ENCODE data around the gene SYT5. TPM values are rescaled to one million over a fixed set of nuclear protein-coding genes. Genes with fewer than 3 reads are reported as not detected.
A peak's percentile ranks its signal among the peaks of the same experiment; 100 is the strongest.
"Not testable (repeated sequence)": the region's sequence is repeated elsewhere in the genome, so short reads cannot be mapped to it uniquely, and the experiment has no call there.

The SYT5 gene
- total RNA-seq, 2 experiments from 2014 or later = 0.84 TPM; not detected in 1

DNA sequence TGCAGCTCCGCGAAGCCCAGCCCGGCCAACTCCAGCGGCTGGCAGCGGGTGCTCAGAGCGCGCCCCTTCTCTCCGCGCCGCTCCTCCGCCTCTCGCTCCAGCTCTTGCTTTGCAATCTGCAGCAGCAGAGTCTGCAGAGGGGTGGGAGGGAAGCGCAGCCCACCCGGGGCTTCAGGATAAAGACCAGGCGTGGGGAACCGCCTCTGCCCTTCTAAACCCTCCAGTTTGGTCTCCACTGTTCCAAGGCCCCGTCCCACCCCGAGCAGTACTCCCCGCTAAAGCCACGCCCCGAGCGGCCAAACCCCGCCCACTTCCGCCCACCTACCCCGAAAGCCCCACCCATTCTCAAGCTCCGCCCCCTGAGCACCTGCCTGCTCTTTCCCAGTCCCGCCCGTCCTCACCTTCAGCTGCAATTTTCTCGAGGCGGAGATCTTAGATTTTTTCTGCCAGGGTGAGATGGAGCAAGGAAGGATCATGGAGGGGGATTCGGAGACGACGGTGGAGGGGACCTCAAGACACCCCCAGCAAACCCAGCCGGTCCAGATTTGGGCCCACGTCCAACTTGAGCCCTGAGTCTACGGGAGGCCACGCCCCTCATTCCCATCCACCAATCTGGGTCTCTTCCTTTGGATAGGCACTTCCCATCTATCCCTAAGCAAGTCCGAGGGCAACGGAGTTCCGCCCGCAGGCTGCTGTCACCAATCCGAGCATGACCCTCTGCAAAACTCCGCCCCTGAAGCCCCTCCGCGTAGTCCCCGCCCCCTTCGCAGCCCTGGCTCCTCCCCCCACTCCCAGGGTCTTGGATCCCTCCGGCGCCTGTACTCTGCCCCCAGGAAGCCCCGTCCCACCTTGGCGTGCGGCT is 23.7 kb downstream of the SYT5 start:
- TF ChIP-seq, protein P1, sequence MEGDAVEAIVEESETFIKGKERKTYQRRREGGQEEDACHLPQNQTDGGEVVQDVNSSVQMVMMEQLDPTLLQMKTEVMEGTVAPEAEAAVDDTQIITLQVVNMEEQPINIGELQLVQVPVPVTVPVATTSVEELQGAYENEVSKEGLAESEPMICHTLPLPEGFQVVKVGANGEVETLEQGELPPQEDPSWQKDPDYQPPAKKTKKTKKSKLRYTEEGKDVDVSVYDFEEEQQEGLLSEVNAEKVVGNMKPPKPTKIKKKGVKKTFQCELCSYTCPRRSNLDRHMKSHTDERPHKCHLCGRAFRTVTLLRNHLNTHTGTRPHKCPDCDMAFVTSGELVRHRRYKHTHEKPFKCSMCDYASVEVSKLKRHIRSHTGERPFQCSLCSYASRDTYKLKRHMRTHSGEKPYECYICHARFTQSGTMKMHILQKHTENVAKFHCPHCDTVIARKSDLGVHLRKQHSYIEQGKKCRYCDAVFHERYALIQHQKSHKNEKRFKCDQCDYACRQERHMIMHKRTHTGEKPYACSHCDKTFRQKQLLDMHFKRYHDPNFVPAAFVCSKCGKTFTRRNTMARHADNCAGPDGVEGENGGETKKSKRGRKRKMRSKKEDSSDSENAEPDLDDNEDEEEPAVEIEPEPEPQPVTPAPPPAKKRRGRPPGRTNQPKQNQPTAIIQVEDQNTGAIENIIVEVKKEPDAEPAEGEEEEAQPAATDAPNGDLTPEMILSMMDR (conservative IDR thresholded peaks at IDR 0.05; ENCODE audit: low read length) = no peak
- TF ChIP-seq EZH2phosphoT487 (IDR thresholded peaks at IDR 0.05; ENCODE audit: borderline replicate concordance, low read depth, low read length) = no peak
- ChIA-PET POLR2A (interaction anchor here (0.7 kb wide), 1 partner anchor 10 kb away, joined by 4 read pairs; the partner anchor contains the start of gene DNAAF3), CTCF (ENCODE audit: unreplicated experiment) (no interaction called here)
- Histone ChIP-seq H3K4me2 (ENCODE audit: low read length) (no peak overlapping the region), H3K4me3 (ENCODE audit: low read depth, low read length, poor library complexity, severe bottlenecking) (no peak overlapping the region), H3K27ac (ENCODE audit: low read depth, low read length, poor library complexity, severe bottlenecking) (no peak overlapping the region), H3K9me3 (ENCODE audit: low read length) (peaks cover 4% of the 10 kb centered on the region), H3K4me1 (ENCODE audit: insufficient read depth, low read length, poor library complexity, severe bottlenecking) (peaks cover 34% of the 10 kb centered on the region), H3K9me2 (ENCODE audit: insufficient read depth, low read length) (no peaks in the 10 kb centered on the region), H3K36me3 (ENCODE audit: insufficient read depth, low read length) (0 out of 2 replicates have a peak, but pooled peaks cover 3% of the 10 kb centered on the region), H2AFZ (ENCODE audit: low read length) (no peak overlapping the region), H3K79me2 (ENCODE audit: insufficient read depth, low read depth, low read length) (no peaks in the 10 kb centered on the region), H4K20me1 (ENCODE audit: insufficient read depth, low read length) (no peaks in the 10 kb centered on the region)
- BruUV-seq (replicated peaks) = no TSS peak
- intact Hi-C loops (cut with micrococcal nuclease; ENCODE audit: unreplicated experiment) = no loop called here
- peak; percentile 60 for DNase-seq (ENCODE audit: low spot score)

DNA sequence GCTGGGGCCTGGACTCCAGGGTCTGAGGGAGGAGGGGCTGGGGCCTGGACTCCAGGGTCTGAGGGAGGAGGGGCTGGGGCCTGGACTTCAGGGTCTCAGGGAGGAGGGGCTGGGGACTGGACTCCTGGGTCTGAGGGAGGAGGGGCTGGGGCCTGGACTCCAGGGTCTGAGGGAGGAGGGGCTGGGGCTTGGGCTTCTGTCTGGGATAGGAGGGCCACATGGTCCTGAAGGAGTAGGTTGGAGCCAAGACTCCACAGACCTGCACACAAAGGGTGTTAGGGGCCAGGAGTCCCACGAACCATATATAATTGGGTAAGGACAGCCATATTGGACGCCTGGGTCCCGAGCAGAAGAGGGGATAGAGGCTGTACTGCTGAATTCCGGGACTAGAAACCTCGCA is 24.3 kb downstream of the SYT5 start:
- BruUV-seq (replicated peaks); H3K36me3 ChIP-seq (ENCODE audit: insufficient read depth, low read length); H2AFZ ChIP-seq (ENCODE audit: low read length); H3K4me2 ChIP-seq (ENCODE audit: low read length); H3K27ac ChIP-seq (ENCODE audit: low read depth, low read length, poor library complexity, severe bottlenecking); H3K4me3 ChIP-seq (ENCODE audit: low read depth, low read length, poor library complexity, severe bottlenecking); DNase-seq (ENCODE audit: low spot score); H3K9me2 ChIP-seq (ENCODE audit: insufficient read depth, low read length); CTCF ChIA-PET (ENCODE audit: unreplicated experiment); H3K9me3 ChIP-seq (ENCODE audit: low read length); intact Hi-C loops (cut with micrococcal nuclease; ENCODE audit: unreplicated experiment); POLR2A ChIA-PET; H4K20me1 ChIP-seq (ENCODE audit: insufficient read depth, low read length); H3K79me2 ChIP-seq (ENCODE audit: insufficient read depth, low read depth, low read length): not testable (repeated sequence)
- peaks cover 36% of the 10 kb centered on the region for H3K4me1 ChIP-seq (ENCODE audit: insufficient read depth, low read length, poor library complexity, severe bottlenecking)

DNA sequence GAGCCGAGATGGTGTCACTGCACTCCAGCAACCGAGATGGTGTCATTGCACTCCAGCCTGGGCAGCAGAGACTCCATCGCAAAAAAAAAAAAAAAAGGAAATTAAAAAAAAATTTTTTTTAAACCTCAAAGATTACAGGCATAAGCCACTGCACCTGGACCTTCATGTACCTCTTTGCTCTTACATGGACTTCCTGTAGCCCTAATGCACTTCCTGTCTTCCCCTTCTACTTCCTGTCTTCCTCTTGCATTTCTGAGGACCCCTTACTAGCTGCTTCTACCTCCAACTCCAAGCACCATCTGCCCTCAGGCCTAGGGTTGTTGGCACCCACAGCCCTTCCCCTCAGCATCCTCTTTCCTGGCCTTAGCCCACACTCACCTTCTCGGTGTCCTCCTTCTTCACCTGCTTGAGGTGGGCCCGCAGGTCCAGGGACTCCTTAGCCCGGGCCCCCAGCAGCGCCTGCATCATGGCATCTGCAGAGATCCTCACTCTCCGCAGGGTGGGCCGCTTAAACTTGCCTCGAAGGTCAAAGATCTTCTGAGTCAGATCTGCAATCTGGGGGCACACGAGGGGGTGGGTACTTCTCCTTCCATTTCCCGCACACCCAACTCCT is 26.3 kb downstream of the SYT5 start:
- intact Hi-C loops (cut with micrococcal nuclease; ENCODE audit: unreplicated experiment) = no loop called here
- Histone ChIP-seq H3K9me3 (ENCODE audit: low read length) (peaks cover 7% of the 10 kb centered on the region), H3K79me2 (ENCODE audit: insufficient read depth, low read depth, low read length) (no peaks in the 10 kb centered on the region), H3K27ac (ENCODE audit: low read depth, low read length, poor library complexity, severe bottlenecking) (peak overlapping the region; percentile 71), H4K20me1 (ENCODE audit: insufficient read depth, low read length) (no peaks in the 10 kb centered on the region), H3K4me2 (ENCODE audit: low read length) (peak overlapping the region; percentile 28; the same call in 1 of the 2 replicates), H2AFZ (ENCODE audit: low read length) (no peak overlapping the region), H3K9me2 (ENCODE audit: insufficient read depth, low read length) (no peaks in the 10 kb centered on the region), H3K4me1 (ENCODE audit: insufficient read depth, low read length, poor library complexity, severe bottlenecking) (peaks cover 42% of the 10 kb centered on the region), H3K4me3 (ENCODE audit: low read depth, low read length, poor library complexity, severe bottlenecking) (no peak overlapping the region), H3K36me3 (ENCODE audit: insufficient read depth, low read length) (0 out of 2 replicates have a peak, but pooled peaks cover 6% of the 10 kb centered on the region)
- peak; percentile 73 for DNase-seq (ENCODE audit: low spot score)
- POLR2A ChIA-PET = interaction anchor here (0.6 kb wide), 1 partner anchor 471 kb away, joined by 4 read pairs; no protein-coding TSS in a partner anchor
- TF ChIP-seq, protein P1 (conservative IDR thresholded peaks at IDR 0.05; ENCODE audit: low read length) = no peak
- no peak for TF ChIP-seq EZH2phosphoT487 (IDR thresholded peaks at IDR 0.05; ENCODE audit: borderline replicate concordance, low read depth, low read length)
- CTCF ChIA-PET (ENCODE audit: unreplicated experiment) = no interaction called here
- no TSS peak for BruUV-seq (replicated peaks)

All from OCI-LY7 (cell line).